GM18502 (cell line): ENCODE measurements around the gene TAB2.

Experiments used
- ATAC-seq: cut with Tn5 transposase; IDR thresholded peaks from one replicate; pipeline ENCODE4 v1.9.1; 2021; ENCODE audit warnings: mild to moderate bottlenecking; ENCODE audit not compliant: unreplicated experiment, poor library complexity

TAB2 gene

DNA sequence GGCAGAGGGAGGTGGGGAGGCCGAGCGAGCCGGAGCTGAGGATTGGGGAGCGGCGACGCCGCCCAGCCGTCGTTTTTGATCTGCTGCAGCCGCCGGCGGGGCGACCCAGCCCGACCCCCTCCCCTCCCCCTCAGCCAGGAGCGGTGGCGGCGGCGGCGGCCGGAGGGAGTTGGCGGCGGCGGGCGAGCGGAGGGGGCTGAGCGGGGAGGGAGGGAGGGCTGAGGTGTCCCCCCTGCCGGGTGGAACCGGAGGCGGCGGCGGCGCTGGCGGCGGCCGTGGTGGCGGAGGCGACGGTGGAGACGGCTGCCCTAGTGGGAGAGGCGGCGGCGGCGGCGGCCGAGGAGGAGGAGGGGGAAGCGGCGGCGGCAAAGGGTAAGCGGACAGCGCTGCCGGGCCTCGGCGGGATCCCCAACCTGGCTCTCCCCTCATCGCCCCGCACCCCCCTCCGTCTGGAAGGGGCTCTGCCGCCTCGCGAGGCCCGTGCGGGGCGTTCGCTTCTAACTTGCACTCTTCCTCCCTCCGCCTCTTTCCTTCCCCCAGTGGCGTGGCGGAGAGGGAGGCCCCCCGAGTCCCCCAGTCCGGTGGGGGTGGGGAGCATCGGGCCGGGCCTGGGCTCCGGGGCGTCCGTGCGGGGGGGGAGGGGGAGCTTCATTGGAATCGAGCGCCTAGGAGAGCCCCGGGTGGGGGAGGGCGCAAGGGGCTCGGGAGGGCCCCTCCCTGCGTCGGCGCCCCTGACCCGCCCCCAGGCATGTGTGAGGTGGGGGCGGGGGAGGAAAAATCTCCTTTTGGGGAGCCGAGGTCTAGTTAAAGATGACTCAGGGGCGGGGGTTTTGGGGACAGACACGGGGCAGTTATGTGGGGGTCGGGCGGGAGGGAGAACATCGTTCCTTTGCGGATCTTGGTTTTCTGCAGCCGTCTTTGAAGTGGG is at the start of gene TAB2:
Gene TAB2, plus strand, starts transcription at position 69 of the 928 bp plus-strand sequence. CDS start 52,286 bp downstream, outside the sequence.
- peak; percentile 23 for ATAC-seq

DNA sequence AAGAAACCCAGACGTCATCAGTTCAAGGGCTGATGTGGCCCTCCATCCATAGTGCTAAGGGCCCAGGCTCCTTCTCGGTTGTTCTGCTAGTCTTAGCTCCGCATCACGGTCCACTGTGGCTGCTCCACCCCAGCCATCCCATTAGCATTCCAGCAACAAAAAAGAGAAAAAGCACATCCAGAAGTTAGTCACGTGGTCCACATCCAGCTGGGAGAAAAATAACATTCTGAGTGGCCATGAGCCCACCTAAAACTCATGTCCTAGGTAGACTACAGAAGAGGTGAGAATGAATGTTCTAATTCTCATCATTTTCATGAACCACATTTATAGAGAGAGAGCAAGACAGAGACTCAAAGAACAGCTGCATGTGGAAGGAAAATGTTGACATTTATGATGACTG is 49.4 kb upstream of the TAB2 start:
- no peak for ATAC-seq

GRCh38 chr6:149268768-149269167 is 48.7 kb upstream of the TAB2 start:
- no peak for ATAC-seq

DNA sequence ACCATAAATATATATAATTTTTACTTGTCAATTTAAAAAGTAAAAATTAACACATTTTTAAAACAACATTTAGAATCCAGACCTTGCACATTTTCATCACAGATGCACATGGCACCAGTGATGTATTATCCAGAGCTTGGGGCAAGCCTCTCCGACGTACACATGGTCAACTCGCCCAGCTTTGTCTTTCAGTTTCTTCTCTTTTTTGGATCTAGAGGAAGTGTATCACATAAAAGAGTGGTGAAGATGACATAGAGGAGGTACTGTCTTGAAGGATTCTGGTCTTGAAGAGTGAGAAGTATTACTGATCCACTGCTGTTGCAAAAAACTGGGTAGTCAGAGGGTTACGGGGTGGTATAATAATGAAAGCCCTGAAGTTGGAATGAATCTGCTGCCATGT is 46.9 kb upstream of the TAB2 start:
- ATAC-seq: no peak

GRCh38 chr6:149271348-149272340 is 45.9 kb upstream of the TAB2 start:
- peak; percentile 70 for ATAC-seq

DNA sequence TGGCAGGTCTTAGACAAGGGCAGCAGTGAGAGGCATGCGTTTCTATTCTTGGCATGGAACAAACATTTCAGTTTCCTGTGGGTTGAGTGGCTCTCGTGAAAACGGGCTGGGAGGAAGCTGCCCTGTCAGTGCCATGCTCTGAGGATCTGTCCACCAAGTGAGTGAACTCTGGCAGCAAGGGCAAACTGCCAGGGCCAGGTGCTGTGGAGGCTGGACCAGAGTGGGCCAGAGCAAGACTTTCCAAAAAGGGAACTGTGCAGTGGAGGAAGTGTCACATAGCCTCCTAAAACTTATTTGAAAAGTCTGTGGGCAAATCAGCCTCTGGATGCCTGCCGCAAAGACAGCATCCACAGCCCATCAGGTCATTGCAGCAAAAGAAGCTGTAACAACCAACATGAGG is 44.2 kb upstream of the TAB2 start:
- no peak for ATAC-seq

- no peak for ATAC-seq
These were observed 41.9 kb upstream of the TAB2 start for GRCh38 chr6:149275621-149276020.

DNA sequence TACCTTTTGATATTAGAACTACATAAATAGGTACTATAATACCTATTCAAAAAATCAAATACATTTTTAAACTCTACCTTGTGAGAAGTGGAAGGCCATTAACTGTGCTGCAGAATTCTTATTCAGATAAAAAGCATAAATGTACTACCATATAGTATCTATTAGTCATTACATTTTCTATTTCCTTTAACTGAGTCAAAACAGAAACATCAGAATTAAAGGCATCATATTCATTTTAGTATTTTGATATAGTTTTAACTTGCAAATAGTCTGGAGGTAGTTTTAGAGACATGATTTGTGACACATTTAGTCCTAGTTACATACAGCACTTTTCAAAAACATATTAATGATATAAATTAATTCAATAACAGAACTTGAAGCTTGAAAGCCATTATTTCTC is 39.9 kb upstream of the TAB2 start:
- ATAC-seq: no peak

DNA sequence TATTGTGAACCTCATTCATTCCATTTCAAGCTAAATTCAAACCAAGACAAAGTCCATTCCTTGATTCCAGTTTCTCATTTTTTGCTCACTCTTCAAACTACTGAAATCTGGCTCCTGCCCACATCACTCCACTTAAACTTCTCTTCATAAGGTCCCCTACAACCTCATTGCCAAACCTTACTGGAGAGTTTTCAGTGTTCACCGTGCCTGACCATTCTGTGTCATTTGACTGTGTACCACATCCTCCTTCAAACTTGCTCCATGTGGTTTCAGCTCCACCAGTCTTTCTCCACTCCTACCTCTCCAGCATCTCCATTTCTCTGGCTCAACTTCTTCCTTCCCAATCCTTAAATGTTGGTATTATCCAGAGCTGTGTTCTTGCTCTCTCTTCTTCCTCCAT is 38.5 kb upstream of the TAB2 start:
- ATAC-seq: no peak

GRCh38 chr6:149284904-149285303 is 32.6 kb upstream of the TAB2 start:
- no peak for ATAC-seq

- ATAC-seq: no peak
These were observed 31.9 kb upstream of the TAB2 start for GRCh38 chr6:149285626-149286025.

- ATAC-seq: no peak
These were observed 30.6 kb upstream of the TAB2 start for GRCh38 chr6:149286905-149287304.

GRCh38 chr6:149289192-149289781 is 28.2 kb upstream of the TAB2 start:
- ATAC-seq: no peak

DNA sequence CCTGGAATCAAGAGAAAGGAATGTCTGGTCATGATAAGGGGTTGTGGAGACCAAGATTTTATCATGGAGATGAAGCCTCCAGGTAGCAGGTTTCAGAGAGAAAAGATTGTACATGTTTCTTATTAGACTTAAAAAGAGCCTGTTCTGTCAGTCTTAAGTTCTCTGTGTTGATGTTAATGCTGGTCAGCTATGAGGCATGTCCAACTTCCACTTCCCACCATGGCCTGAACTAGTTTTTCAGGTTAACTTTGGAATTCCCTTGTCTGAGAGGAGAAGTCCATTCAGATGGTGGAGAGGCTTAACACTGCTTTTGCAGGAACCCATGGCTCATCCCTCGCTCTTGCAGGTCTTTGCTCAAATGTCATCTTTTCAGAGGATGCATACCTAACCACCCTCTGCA is 27.5 kb upstream of the TAB2 start:
- no peak for ATAC-seq

- no peak for ATAC-seq
These were observed 24.3 kb upstream of the TAB2 start for GRCh38 chr6:149293244-149293643.

DNA sequence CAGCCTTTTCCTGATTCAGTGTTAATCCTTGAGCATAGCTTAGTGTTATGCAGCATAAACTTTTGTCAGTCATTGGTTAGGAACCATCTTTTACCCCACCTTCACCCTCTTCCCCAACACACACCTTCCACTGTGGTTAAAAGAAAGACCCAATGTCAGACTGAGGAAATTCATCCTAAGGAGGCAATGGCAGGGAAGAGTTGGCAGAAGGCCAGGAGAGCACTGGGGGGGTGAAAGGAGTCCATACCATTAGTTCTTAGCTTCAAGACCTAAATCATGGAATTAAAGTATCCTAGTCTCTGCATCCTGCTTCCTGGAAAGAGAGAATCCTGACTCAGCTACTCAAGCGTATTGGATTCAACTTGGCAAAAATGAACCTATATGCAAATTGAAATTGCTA is 16.9 kb upstream of the TAB2 start:
- ATAC-seq: no peak

- no peak for ATAC-seq
These were observed 14.8 kb upstream of the TAB2 start for GRCh38 chr6:149302723-149303122.

DNA sequence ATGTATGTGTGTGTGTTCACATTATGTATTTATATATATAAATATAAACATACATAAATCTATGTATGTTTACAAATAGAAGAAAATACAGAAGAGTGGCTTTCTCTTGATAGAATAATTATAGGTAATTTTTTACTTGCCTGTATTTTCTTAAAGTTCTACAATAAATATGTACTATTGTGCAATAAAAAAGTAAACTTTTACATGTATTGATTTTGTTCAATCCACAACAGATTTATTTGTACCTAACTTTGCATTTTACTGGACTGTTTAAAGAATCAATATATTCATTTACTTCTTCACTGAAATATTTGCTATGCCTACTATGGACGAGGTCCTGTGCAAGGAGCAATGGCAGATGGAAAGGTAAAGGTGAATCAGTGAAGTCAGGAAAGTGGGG is 14.0 kb upstream of the TAB2 start:
- no peak for ATAC-seq

GRCh38 chr6:149305372-149305771 is 12.1 kb upstream of the TAB2 start:
- no peak for ATAC-seq

DNA sequence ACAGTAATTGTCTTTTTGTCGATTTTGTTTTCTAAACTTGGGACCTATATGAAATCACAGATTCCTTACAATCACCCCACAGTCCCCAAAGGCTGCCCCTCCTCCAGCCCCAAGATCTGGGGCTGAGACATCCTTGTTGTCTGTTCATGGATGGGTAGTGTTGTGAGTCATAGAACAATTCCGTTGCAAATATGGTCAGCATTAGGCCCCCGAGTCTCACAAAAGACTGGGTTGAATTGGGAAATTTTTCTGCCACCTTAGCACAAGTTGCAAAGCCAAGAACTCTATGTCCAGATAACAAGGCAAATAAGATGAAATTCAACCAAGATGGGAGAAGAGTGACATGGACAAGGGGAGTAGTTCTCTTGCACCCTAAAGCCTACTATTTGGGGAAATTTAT is 10.5 kb upstream of the TAB2 start:
- no peak for ATAC-seq

DNA sequence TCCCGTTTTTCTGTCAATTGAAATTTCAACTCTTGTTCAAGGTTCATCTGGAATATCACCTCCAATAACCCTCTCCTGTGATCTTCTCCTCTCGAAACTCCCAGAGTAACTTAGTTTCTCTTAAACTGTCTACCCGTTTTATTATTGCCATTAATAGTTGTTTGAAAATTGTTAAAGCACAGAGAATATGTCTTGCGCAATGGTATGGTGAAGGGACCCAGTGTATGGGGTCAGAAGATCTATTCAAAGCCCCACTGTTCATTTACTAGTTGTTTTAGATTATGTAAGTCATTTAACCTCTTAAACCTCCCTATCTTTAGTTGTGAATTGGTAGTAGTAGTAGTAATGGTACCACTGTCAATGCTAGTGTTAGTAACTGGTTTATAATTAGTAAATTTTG is 6.2 kb upstream of the TAB2 start:
- no peak for ATAC-seq
